ENCODE measurements around the gene ECE2. TPM values are rescaled to one million over a fixed set of nuclear protein-coding genes. Genes with fewer than 3 reads are reported as not detected.

Gene ECE2
- total and polyA plus RNA-seq, 10 of the 15 experiments (the other 5 are each of a cell fraction or from before 2014, with no cell fraction given): not detected

DNA sequence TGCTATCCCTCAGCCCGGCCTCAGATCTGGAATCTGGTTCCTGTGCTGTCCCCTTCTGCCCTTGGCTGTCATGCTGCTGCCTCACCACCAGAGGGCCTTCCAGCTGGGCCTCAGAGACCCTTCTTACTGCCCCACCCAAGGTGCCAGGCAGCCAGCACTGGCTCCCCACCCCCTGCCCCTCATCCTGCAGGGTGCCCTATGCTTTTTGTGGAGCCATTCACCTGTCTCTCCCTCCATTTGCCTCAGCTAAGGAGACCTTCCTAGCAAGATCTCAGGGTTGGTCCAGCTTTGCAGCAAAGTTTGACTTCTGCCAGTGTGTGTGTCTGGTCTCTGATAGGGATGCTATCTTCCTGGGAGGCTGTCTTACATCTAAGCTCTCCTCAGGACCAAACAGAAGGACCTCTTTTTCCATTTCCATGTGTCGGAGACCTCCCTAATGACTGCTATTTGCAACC is 48.3 kb upstream of the ECE2 start:
- Histone ChIP-seq H3K79me2 (ENCODE audit: control insufficient read depth, insufficient read depth, low read length) (no peaks in the 10 kb centered on the region), H4K20me1 (ENCODE audit: control insufficient read depth, insufficient read depth) (no peaks in the 10 kb centered on the region), H3K4me2 (ENCODE audit: control insufficient read depth, insufficient read depth) (no peak overlapping the region), H3K36me3 (ENCODE audit: control insufficient read depth in 2 of 2, insufficient read depth in 2 of 2, low read length in 1 of 2) (no peaks in the 10 kb centered on the region), H2AFZ (ENCODE audit: control insufficient read depth, low read depth, low read length) (no peak overlapping the region), H3K9me3 (replicated peaks; ENCODE audit: control insufficient read depth, insufficient read depth, low read length) (no peaks in the 10 kb centered on the region), H3K9ac (ENCODE audit: control insufficient read depth, insufficient read depth, low read length) (no peak overlapping the region), H3K4me1 (ENCODE audit: control insufficient read depth, insufficient read depth, low read length) (no peaks in the 10 kb centered on the region), H3K27me3 (replicated peaks in 1 of 2; ENCODE audit: control insufficient read depth in 2 of 2, insufficient read depth in 2 of 2, low read length in 1 of 2) (peaks cover 16 to 18% of the 10 kb centered on the region in 2 experiments), H3K4me3 (no peak overlapping the region), H3K27ac (ENCODE audit: control insufficient read depth, insufficient read depth) (no peak overlapping the region)
- SMC1A ChIA-PET (ENCODE audit: uncharacterized antibody, unreplicated experiment): interaction anchor here (1.0 to 3.7 kb wide), 10 partner anchors 10 to 332 kb away, joined by 3 to 15 read pairs (median 4); partner anchors contain the start of gene EEF1AKMT4
- CTCF ChIA-PET: interaction anchor here (0.6 to 4.4 kb wide), 32 partner anchors 10 to 335 kb away, joined by 3 to 69 read pairs (median 4); partner anchors contain the start of genes ABCC5, ABCF3, AP2M1 and EEF1AKMT4
- TF ChIP-seq, protein P1, sequence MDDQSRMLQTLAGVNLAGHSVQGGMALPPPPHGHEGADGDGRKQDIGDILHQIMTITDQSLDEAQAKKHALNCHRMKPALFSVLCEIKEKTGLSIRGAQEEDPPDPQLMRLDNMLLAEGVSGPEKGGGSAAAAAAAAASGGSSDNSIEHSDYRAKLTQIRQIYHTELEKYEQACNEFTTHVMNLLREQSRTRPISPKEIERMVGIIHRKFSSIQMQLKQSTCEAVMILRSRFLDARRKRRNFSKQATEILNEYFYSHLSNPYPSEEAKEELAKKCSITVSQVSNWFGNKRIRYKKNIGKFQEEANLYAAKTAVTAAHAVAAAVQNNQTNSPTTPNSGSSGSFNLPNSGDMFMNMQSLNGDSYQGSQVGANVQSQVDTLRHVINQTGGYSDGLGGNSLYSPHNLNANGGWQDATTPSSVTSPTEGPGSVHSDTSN (IDR thresholded peaks at IDR 0.05; ENCODE audit: insufficient replicate concordance, low read depth, low read length): no peak
- TF ChIP-seq SMC3 (IDR thresholded peaks at IDR 0.05; ENCODE audit: borderline replicate concordance, low read length): peak; percentile 75
- TF ChIP-seq, protein P2, sequence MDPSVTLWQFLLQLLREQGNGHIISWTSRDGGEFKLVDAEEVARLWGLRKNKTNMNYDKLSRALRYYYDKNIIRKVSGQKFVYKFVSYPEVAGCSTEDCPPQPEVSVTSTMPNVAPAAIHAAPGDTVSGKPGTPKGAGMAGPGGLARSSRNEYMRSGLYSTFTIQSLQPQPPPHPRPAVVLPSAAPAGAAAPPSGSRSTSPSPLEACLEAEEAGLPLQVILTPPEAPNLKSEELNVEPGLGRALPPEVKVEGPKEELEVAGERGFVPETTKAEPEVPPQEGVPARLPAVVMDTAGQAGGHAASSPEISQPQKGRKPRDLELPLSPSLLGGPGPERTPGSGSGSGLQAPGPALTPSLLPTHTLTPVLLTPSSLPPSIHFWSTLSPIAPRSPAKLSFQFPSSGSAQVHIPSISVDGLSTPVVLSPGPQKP (IDR thresholded peaks at IDR 0.05; ENCODE audit: low read depth, low read length): no peak
- TF ChIP-seq YY1 (IDR thresholded peaks at IDR 0.05; ENCODE audit: low read depth, low read length): 0 out of 2 replicates have a peak, but pooled peaks have one; percentile 19
- no peak for TF ChIP-seq HDAC2 (IDR thresholded peaks at IDR 0.05)
- TF ChIP-seq RAD21 (IDR thresholded peaks at IDR 0.05; ENCODE audit: insufficient read depth, low read depth, low read length): peak; percentile 54
- no peak for TF ChIP-seq ZNF384 (IDR thresholded peaks at IDR 0.05; ENCODE audit: borderline replicate concordance, low read depth, low read length)
- no peak for TF ChIP-seq RELA (IDR thresholded peaks at IDR 0.05; ENCODE audit: borderline replicate concordance, partially characterized antibody)
- TF ChIP-seq, protein P3, sequence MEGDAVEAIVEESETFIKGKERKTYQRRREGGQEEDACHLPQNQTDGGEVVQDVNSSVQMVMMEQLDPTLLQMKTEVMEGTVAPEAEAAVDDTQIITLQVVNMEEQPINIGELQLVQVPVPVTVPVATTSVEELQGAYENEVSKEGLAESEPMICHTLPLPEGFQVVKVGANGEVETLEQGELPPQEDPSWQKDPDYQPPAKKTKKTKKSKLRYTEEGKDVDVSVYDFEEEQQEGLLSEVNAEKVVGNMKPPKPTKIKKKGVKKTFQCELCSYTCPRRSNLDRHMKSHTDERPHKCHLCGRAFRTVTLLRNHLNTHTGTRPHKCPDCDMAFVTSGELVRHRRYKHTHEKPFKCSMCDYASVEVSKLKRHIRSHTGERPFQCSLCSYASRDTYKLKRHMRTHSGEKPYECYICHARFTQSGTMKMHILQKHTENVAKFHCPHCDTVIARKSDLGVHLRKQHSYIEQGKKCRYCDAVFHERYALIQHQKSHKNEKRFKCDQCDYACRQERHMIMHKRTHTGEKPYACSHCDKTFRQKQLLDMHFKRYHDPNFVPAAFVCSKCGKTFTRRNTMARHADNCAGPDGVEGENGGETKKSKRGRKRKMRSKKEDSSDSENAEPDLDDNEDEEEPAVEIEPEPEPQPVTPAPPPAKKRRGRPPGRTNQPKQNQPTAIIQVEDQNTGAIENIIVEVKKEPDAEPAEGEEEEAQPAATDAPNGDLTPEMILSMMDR (IDR thresholded peaks at IDR 0.05 in 2 of 3, conservative IDR thresholded peaks at IDR 0.05 in 1 of 3; ENCODE audit: control insufficient read depth in 2 of 3, extremely low read depth in 1 of 3, insufficient read depth in 1 of 3, low read depth in 3 of 3, low read length in 3 of 3): peak; percentile 72 to 98 (median 74)
- no peak for TF ChIP-seq SP1 (IDR thresholded peaks at IDR 0.05; ENCODE audit: low read depth, low read length)
- intact Hi-C loops (cut with micrococcal nuclease; ENCODE audit: unreplicated experiment): loop anchor here (2.0 kb wide), 1 partner anchor 61 kb away; no protein-coding TSS in a partner anchor
- no TSS peak for BruUV-seq (replicated peaks)
- in situ Hi-C loops (cut with MboI): no loop called here
- FAIRE-seq: peak; percentile 91
- RAD21 ChIA-PET (ENCODE audit: unreplicated experiment): interaction anchor here (0.9 to 2.3 kb wide), 10 partner anchors 10 to 332 kb away, joined by 3 to 17 read pairs (median 5); partner anchors contain the start of gene EEF1AKMT4
- ATAC-seq: peak; percentile 71
- no peak for DNase-seq (ENCODE audit: low read depth, low spot score)
- POLR2A ChIA-PET: interaction anchor here (0.5 to 0.6 kb wide), 2 partner anchors 49 to 443 kb away, joined by 3 to 4 read pairs; no protein-coding TSS in a partner anchor
- WGBS (ENCODE audit: insufficient coverage, insufficient replicate concordance, low lambda C conversion rate, missing lambda C conversion rate): 3% methylated on average over 2 of the region's 2 CpGs
